PFSK-1 (cell line): ENCODE data around the gene INSYN1.

Source experiments
- FOXP2 ChIP-seq: optimal IDR thresholded peaks from 2 replicates; pipeline ENCODE3; 2011; ENCODE audit warnings: borderline replicate concordance, control low read depth, inconsistent platforms; ENCODE audit not compliant: insufficient read depth; ENCODE audit errors: extremely low read length, extremely low read depth
- POLR2AphosphoS5 ChIP-seq: IDR thresholded peaks from 2 replicates; pipeline ENCODE4 v1.6.1; 2012; ENCODE audit warnings: low read depth, mild to moderate bottlenecking, control low read depth, low read length, moderate library complexity
- REST ChIP-seq, 2 experiments: IDR thresholded peaks; 2 replicates each; pipeline versions ENCODE4 v1.6.1 to v1.8.0; 2011 to 2012; ENCODE audit warnings: low read depth in 2 of 2, low read length in 2 of 2, control low read depth in 1 of 2, inconsistent platforms in 1 of 2, mild to moderate bottlenecking in 1 of 2, moderate library complexity in 1 of 2; ENCODE audit not compliant: insufficient read depth in 1 of 2
- SIN3A ChIP-seq: IDR thresholded peaks from 2 replicates; pipeline ENCODE4 v1.6.1; 2012; ENCODE audit warnings: mild to moderate bottlenecking, low read length, moderate library complexity, borderline replicate concordance; ENCODE audit not compliant: insufficient read depth
- TAF1 ChIP-seq: IDR thresholded peaks from 2 replicates; pipeline ENCODE4 v1.6.1; 2012; ENCODE audit warnings: low read length, control low read depth, borderline replicate concordance; ENCODE audit not compliant: insufficient read depth

The INSYN1 gene

GRCh38 chr15:73766598-73766997 lies 13.4 kb upstream of the INSYN1 start:
- TF ChIP-seq FOXP2 (no peak), REST (IDR thresholded peaks at IDR 0.05; ENCODE audit: insufficient read depth in 1 of 2, low read depth in 2 of 2, low read length in 2 of 2) (no peak), SIN3A (no peak), TAF1 (no peak), POLR2AphosphoS5 (no peak)

- TF ChIP-seq POLR2AphosphoS5 (no peak), SIN3A (no peak), TAF1 (no peak), FOXP2 (no peak), REST (IDR thresholded peaks at IDR 0.05; ENCODE audit: insufficient read depth in 1 of 2, low read depth in 2 of 2, low read length in 2 of 2) (no peak)
Observed at GRCh38 chr15:73765778-73766177, 12.6 kb upstream of the INSYN1 start.

- no peak for TF ChIP-seq FOXP2
- no peak for TF ChIP-seq TAF1
- TF ChIP-seq REST (IDR thresholded peaks at IDR 0.05; ENCODE audit: insufficient read depth in 1 of 2, low read depth in 2 of 2, low read length in 2 of 2): no peak
- no peak for TF ChIP-seq POLR2AphosphoS5
- TF ChIP-seq SIN3A: no peak
Observed at GRCh38 chr15:73763931-73764330, 10.8 kb upstream of the INSYN1 start.

- TF ChIP-seq POLR2AphosphoS5 (no peak), FOXP2 (no peak), SIN3A (no peak), REST (IDR thresholded peaks at IDR 0.05; ENCODE audit: insufficient read depth in 1 of 2, low read depth in 2 of 2, low read length in 2 of 2) (no peak), TAF1 (no peak)
Observed at GRCh38 chr15:73760330-73761329, 7.5 kb upstream of the INSYN1 start.
